BJ (cell line): ENCODE measurements around the gene APBA2. TPM values are rescaled to one million over a fixed set of nuclear protein-coding genes. Genes with fewer than 3 reads are reported as not detected.

Source experiments
- CTCF ChIA-PET: fragments of 350-600 bp; formaldehyde crosslinking; extraction: SDS; loops from one replicate; lab custom pipeline; 2021; ENCODE audit warnings: antibody characterized with exemption, inconsistent platforms; lab: Yijun Ruan, JAX
- POLR2A ChIA-PET: fragments of 300-600 bp; sonication (Branson Sonifier 250); formaldehyde crosslinking; extraction: SDS; loops from one replicate; lab custom pipeline; 2021; ENCODE audit warnings: antibody characterized with exemption; lab: Charles Lee
- DNase-seq: peaks from one replicate; pipeline ENCODE4 v3.0.0-alpha.2; 2011; ENCODE audit warnings: low read depth
- H3K27me3 ChIP-seq: 2 replicates; pipeline ENCODE4 v1.6.0; 2011; ENCODE audit warnings: low read length; ENCODE audit not compliant: control insufficient read depth, insufficient read depth
- H3K36me3 ChIP-seq: 2 replicates; pipeline ENCODE4 v1.5.1; 2011; ENCODE audit warnings: low read length; ENCODE audit not compliant: control insufficient read depth, insufficient read depth
- H3K4me3 ChIP-seq: 2 replicates; pipeline ENCODE4 v1.5.1; 2011; ENCODE audit warnings: low read depth, mild to moderate bottlenecking, control low read depth, low read length
- CTCF ChIP-seq: IDR thresholded peaks from 2 replicates; pipeline ENCODE4 v1.5.1; 2011; ENCODE audit warnings: low read depth, mild to moderate bottlenecking, control low read depth, inconsistent platforms, low read length, moderate library complexity; ENCODE audit not compliant: insufficient read depth
- polyA plus RNA-seq: library from polyadenylated mRNA; depleted of rRNA; stranded (reverse); fragments of >200 nt; gene quantifications from 2 replicates; pipeline ENCODE4 v1.2.3, GENCODE V29; 2011

APBA2 gene
- polyA plus RNA-seq, 1 experiment, result 15.1 TPM

- H3K27me3 ChIP-seq, result no peaks in the 10 kb centered on the region; the same call in 1 of the 2 replicates
- TF ChIP-seq CTCF, result no peak
- CTCF ChIA-PET, result interaction anchor here (2.3 kb wide), 1 partner anchor 10 kb away, joined by 9 read pairs; no protein-coding TSS in a partner anchor
- DNase-seq, result no peak
- no peaks in the 10 kb centered on the region for H3K36me3 ChIP-seq
- no peak overlapping the region for H3K4me3 ChIP-seq
- POLR2A ChIA-PET, result no interaction called here
Measured at GRCh38 chr15:29149738-29150075, 263.9 kb downstream of the APBA2 start.

GRCh38 chr15:29150515-29151483, 265.0 kb downstream of the APBA2 start:
- Histone ChIP-seq H3K4me3 (no peak overlapping the region), H3K27me3 (no peaks in the 10 kb centered on the region; the same call in 1 of the 2 replicates), H3K36me3 (no peaks in the 10 kb centered on the region)
- no peak for TF ChIP-seq CTCF
- CTCF ChIA-PET, result no interaction called here
- no peak for DNase-seq
- POLR2A ChIA-PET, result no interaction called here

GRCh38 chr15:29151484-29151857, 265.7 kb downstream of the APBA2 start:
- Histone ChIP-seq H3K36me3 (no peaks in the 10 kb centered on the region), H3K4me3 (no peak overlapping the region), H3K27me3 (no peaks in the 10 kb centered on the region; the same call in 1 of the 2 replicates)
- no peak for TF ChIP-seq CTCF
- POLR2A ChIA-PET, result no interaction called here
- no peak for DNase-seq
- CTCF ChIA-PET, result no interaction called here

- TF ChIP-seq CTCF, result no peak
- Histone ChIP-seq H3K27me3 (no peaks in the 10 kb centered on the region; the same call in 1 of the 2 replicates), H3K36me3 (no peaks in the 10 kb centered on the region), H3K4me3 (no peak overlapping the region)
- POLR2A ChIA-PET, result no interaction called here
- CTCF ChIA-PET, result no interaction called here
- DNase-seq, result no peak
Measured at GRCh38 chr15:29156521-29156920, 270.7 kb downstream of the APBA2 start.

- POLR2A ChIA-PET, result no interaction called here
- Histone ChIP-seq H3K36me3 (no peaks in the 10 kb centered on the region), H3K4me3 (no peak overlapping the region), H3K27me3 (no peaks in the 10 kb centered on the region)
- no peak for TF ChIP-seq CTCF
- no peak for DNase-seq
- CTCF ChIA-PET, result no interaction called here
Measured at GRCh38 chr15:29159771-29160455, 274.1 kb downstream of the APBA2 start.
